ENCODE data around the gene NRP2.

Gene NRP2

GRCh38 chr2:205733648-205734047 is 51.3 kb downstream of the NRP2 start:
- DNase-seq, result no peak

DNA sequence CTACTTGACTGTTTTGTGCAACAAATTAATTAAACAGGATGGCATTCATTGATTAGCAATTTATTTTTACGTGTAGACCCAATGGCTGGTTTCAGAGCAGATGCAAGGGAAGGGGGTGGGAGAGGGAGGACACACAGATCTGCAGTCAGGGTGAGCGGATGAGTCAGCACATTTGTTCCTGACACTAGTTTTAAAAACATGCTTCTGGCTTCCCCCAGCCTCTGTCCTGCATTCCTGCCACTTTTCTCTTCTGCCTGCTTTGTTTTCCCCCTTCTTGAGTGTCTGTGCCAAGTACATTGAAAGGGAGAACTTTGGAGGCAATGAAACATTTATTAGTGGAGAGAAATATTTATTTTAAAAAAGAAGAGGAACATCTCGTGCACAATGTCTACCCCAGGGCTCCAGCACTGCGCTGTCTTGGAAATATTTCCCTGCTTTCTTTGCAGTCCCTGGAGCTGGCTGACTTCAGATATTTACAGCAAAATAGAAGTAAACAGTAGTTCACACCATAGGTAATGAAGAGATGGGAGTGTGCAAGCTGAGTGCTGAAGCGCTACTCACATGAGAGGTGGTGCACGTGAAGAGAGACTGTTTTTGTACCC is 52.2 kb downstream of the NRP2 start:
- DNase-seq, result no peak

DNA sequence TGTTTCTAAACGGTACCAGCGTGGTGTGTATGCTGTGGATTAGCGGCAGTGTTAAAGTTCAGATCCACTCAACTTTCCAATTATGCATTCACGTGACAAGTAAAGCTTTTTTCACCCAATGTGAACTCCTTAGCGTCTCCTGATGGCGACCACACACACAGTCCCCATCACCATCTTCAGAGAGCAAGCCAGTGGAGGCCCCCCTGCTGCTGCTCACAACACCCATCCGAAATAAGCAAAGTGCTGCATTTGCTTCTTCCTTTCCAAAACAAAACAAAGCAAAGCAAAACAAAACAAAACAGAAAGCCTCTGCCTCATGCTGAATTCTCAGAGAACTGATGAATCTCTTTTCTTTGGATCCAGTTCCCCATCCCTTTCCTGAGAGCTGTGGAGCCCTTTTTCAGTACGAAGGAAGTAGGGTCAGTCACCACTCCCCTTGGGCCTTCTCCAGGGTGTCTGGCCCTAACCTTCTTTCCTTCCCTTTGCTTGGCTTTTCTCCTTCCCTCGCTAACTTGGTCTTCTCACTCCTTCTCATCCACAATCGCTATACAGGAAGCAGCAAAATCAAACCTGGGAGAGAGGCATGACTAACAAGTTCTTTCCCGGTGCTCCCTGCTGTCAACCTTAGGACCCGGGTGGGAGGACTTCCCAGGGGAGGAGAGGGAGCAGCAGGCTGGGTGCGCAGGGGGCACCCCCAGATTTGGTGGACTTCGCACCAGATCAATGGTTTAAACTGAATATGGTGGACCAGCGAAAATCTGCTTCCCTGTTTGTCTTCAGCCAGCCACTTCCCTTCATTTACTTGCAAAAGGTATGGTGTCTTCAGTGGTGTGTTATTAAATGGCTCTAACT is 56.0 kb downstream of the NRP2 start:
- DNase-seq, result no peak

DNA sequence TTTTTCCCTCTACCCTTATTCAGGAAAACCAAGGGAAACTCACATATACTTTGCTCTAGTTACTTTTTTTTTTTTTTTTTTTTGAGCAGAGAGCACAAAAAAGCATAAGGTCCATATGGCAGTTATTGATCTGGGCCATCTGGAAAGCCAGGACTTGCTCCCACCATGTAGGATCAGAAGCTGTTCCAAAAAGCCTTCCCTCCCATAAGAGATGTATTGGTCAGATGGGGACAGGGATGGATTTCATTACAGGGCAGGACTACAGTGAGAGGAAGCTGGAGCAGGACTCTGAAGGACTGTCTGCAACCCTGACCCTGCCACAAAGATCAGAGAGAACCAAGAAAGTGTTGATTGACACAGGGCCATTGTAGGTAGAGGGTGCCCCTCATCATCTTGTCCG is 57.3 kb downstream of the NRP2 start:
- DNase-seq, result no peak

DNA sequence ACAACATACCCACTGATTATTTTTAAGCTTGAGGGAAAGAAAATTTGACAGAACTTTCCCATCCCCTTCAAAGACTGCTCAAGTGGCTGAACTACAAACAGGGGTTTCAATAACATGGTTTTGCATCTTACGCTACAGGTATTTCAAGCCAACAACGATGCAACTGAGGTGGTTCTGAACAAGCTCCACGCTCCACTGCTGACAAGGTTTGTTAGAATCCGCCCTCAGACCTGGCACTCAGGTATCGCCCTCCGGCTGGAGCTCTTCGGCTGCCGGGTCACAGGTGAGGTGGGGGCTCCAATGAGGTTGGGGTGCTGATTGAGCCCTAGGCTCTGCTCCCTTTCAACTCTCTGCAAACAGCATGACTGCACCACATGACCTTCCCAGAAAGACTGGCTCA is 58.1 kb downstream of the NRP2 start:
- DNase-seq, result no peak

GRCh38 chr2:205741256-205741978 is 59.1 kb downstream of the NRP2 start:
- DNase-seq, result no peak

- DNase-seq, result no peak
Observed at GRCh38 chr2:205743137-205743536, 60.8 kb downstream of the NRP2 start.

DNA sequence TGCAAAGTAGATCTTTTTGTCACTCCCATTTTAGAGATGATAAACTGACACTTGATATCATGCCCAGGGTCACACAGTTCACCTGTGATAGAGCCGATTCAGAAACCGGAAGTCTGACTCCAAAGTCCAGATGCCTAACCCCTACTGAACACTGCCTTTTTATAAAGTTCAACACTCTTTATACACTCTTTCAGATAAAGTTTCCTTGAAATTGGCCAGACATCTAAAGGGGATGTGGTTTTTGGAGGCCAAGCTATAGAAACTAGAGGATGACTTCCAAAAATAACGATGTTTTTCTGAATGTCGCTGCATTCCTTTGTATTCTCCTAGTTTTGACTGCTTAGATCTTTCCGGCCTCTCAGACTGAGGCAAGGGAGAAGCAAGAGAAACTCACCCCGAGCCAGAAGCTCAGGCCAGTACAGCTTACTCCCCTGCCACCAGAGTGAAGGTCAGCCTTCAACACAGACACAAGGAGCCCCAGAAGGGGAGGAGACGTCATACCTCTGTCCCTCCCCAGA is 61.8 kb downstream of the NRP2 start:
- no peak for DNase-seq

DNA sequence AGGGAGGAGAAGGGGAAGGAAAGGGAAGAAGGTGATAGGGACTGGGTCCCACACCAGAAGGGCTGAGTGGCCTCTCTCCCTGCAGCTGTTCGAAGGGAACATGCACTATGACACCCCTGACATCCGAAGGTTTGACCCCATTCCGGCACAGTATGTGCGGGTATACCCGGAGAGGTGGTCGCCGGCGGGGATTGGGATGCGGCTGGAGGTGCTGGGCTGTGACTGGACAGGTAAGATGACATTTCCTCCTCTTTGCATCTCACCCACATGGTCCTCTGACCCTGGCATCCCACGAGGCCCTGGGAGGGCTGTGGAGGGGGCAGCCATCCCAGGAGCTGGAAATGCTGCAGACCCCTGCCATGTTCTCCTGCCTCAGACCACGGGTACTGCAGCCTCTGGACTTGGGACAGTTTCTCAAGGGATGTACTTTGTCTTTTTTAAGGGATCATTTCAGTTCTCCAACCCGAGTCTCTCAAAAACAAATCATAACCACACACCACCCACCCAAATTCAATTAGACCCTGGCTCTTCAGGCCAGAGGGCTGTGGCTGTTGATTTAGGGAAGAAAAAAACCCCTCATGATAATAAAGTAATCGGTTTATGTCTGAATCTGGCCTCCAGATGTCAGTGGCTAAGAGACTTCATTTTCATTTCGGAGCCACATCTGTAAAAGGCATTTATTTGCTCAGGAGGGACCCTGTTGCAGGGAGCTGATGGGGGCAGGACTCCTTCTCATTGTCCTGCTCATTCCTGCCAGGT is 63.5 kb downstream of the NRP2 start:
- no peak for DNase-seq

GRCh38 chr2:205746420-205746785 is 64.1 kb downstream of the NRP2 start:
- DNase-seq, result no peak

DNA sequence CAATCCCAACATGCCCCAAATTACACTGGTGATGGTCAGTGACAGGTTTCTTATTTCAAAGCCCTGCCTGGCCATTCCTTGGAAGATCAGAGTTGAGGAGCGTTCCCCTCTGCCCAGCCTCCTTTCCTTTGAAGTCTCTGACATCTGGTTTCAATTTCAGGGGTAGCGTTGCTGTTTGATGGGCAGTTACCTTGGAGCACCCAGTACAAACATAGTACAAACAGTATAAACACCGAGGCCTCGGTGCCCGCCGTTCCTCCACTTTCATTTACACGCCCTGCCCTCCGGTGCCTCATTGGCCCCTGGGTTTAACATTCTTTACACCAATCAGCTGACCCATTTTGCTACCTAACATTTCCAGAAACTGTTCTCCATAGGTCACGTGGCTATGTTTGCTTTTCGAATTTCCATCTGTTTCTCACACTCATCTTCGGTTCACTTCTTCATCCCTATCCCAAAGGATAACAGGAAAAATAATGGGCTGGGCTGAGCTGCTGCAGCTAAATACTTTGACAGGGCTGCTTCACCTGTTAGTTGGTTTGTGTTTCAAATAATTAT is 65.6 kb downstream of the NRP2 start:
- DNase-seq, result no peak

DNA sequence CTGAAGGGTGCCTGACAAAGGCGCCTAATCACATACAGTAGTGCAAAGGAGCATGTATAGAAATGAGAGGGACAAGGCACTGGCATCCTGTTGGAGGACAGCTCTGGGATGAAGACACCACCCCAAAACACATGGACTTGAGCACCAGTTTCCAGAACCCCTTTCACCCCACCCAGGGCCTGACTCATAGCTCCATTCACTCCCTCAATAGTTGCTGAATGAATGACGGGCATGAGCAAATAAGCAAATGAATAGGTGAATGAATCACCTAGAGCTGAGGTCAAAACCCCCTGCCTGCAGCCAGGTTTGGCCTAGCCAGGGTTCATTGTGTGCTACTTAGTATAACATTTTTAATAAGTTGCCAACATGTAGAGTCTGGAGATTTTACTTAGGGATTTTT is 66.3 kb downstream of the NRP2 start:
- no peak for DNase-seq

DNA sequence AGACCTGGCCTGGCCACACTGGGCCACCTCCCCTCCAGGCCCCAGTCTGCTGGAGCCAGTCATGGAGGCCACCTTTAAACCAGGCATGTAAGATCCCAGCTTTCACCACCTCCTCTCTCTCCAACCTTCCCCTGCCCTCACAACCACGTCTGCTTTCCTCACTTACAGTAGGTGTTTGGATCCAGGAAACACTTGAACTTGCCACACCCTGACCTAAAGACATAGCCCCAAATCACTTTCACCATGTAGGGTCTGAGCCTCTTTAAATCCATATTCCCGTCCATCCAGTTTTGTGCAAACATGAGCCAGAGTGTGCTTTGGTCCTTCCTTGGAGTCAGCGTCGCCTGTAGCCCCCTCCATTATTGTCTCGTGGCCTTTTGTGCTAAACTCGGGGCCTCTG is 66.8 kb downstream of the NRP2 start:
- DNase-seq, result no peak

GRCh38 chr2:205750797-205751196 is 68.5 kb downstream of the NRP2 start:
- no peak for DNase-seq

DNA sequence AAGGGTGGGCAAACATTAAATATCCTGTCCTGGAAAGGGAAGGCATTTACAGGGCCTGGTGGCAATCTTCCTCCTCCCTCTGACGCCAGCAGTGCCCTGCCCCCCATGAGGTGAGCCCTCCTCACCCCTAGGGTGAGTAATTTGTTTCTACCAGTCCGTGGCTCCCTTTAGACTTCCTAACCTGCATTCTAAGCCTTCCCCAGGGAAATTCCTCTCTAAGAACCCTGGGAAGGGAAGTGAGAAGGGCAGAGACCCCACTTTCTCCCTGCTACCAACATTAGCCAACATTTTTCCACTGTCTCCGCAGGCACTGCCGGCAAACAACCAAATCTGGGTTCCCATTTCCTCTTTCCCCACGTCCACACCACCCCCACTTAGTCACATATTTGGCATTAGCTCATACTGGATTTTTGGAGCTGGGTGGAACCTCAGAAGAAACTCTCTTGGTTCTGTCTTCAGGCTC is 69.3 kb downstream of the NRP2 start:
- DNase-seq, result no peak

DNA sequence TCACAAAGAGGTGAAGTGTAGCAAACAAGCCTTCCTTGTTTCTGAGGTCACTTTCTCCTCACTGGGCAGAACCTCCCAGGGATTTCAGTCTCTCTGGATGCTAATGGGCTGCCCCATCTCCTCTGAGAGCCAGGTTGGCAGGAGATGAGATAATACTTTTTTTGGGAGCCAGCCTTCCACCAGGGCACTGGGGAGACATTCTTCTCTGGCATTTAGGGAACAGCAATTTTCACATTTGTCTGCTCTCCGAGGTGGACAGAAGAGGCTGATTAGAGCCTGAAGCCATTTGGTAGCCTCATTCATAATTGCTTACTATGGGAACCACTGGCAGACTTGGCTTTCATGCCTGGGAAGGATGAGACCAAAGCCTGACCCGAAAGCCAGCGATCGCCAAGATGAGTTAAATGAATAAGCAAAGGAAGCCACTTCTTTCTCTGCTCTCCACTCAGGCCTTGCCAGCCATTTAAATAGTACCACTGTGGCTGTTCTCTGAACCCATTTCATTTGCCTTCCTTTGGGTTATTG is 70.1 kb downstream of the NRP2 start:
- DNase-seq, result no peak

DNA sequence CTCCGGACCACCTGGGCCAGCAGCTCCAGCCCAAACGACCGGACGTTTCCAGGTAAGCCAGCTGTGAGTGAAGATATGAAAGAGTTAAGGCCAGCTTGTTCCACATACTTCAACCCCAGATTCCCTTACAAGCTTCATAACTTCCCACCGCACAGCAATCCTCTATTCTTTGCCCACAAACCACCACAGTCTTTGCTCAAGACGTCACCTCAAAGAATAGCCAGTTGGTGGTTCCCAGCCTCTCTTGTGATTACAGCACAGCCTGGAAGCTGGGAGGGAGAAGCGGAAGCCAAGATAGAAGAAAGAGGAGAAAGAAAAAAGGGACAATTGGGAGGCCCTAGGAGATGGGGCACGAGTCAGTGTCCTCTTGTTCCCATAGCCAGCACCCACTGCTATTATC is 70.6 kb downstream of the NRP2 start:
- DNase-seq, result no peak

DNA sequence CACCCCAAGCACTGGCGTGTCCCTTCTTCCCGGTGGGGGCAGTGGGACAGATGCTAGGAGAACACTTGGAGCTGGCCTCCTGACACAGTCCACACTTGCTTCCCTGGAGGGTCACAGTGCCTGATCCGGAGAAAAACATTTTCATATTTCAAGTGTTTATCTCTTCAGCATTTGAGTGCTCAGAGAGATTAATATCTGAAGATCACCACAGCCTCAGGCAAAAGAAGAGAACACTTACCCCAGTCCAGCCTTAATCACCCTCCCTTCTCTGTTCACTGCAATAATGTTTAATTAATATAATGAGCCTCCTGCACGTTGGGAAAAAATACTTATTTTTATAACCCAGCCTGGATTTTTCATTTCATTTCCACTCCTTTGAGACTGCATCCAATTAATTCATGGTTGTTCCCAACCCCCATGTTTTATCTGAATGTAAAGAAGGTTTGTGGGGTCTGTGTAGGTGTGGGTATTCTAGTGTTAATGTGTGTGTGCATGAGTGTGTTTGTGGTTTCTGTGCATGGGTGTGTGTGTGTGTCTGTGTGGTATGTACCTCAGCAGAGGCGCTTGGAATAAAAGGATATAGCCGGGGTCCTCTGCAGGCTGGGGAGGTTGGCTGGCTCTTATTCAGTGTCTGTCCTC is 72.1 kb downstream of the NRP2 start:
- DNase-seq, result no peak

DNA sequence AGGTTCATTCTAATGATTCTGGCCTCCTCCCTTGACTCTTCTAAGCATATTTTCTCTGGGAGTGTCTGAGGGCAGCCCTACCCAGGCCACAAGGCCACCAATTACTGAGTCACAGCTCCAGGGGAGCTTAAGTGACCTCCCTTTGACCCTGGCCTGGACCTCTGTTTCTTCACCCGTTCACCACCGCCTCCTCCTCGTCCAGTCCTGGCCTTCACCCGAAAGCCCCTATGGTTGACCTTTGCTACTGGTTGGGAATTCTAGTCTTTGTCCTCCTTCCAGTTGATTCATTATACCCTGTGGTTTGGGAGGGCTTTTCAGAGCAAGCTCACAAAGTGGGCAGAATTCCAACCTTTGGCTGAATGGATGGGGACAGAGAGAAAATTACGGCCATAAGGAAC is 72.6 kb downstream of the NRP2 start:
- no peak for DNase-seq

GRCh38 chr2:205755923-205756322 is 73.6 kb downstream of the NRP2 start:
- no peak for DNase-seq

DNA sequence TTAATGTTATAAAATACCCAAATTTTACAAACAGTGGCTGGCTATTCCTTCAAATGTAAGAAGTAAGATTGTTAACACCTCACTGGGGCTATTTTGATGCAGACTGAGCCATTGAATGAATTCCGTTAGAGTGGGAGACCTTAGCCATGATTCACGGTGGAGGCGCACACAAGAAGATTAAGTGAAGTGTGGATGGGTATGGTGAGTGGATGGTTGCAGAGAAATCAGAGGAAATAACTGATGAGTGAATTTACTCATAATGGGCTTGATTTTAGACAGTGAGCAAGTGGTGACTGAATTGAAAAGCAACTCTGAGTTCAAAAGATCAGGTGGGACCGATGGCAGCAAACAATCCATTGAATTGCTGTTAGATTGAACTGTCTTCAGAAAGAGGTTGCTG is 75.0 kb downstream of the NRP2 start:
- no peak for DNase-seq

- DNase-seq, result no peak
Observed at GRCh38 chr2:205758051-205758450, 75.8 kb downstream of the NRP2 start.

Data from GF-D8 (cell line).